Psoas muscle (tissue), 8 donors: ENCODE data around the gene NADSYN1. TPM values are rescaled to one million over a fixed set of nuclear protein-coding genes. Genes with fewer than 3 reads are reported as not detected.

Experiments
- ATAC-seq, 4 donors: fragments of 200-7000 bp; cut with Tn5 transposase; one replicate each; pipeline ENCODE4 v1.9.1; 2020; ENCODE audit warnings: moderate library complexity in 3 of 4, mild to moderate bottlenecking in 2 of 4
- DNase-seq, 2 donors: peaks; one replicate each; pipeline ENCODE4 v3.0.0-alpha.2; 2020
- H3K27ac ChIP-seq: fragments of 200-600 bp; one replicate; pipeline ENCODE4 v1.8.0; 2022
- H3K27me3 ChIP-seq, 3 donors: fragments of 200-600 bp in 1 of 3; one replicate each; pipeline versions ENCODE4 v1.6.1 to v1.8.0; 2013 to 2022; ENCODE audit warnings: low read length in 2 of 3, mild to moderate bottlenecking in 2 of 3, moderate library complexity in 1 of 3; ENCODE audit not compliant: insufficient read depth in 3 of 3
- H3K36me3 ChIP-seq, 2 donors: fragments of 200-600 bp in 1 of 2; one replicate each; pipeline versions ENCODE4 v1.6.1 to v1.8.0; 2013 to 2022; ENCODE audit warnings: low read depth in 1 of 2, mild to moderate bottlenecking in 1 of 2, moderate library complexity in 1 of 2; ENCODE audit not compliant: insufficient read depth in 1 of 2
- H3K4me1 ChIP-seq: fragments of 200-600 bp; one replicate; pipeline ENCODE4 v1.8.0; 2022
- H3K4me3 ChIP-seq: fragments of 200-600 bp; one replicate; pipeline ENCODE4 v1.8.0; 2022; ENCODE audit warnings: mild to moderate bottlenecking
- H3K9me3 ChIP-seq: fragments of 200-600 bp; one replicate; pipeline ENCODE4 v1.8.0; 2022
- CTCF ChIP-seq: fragments of 200-600 bp; IDR thresholded peaks from one replicate; pipeline ENCODE4 v1.8.0; 2022; ENCODE audit warnings: antibody characterized with exemption
- WGBS, 3 donors: extraction: QIAGEN DNeasy Blood & Tissue Kit; methylation state at CpG; one replicate each; pipeline versions ENCODE4 v1.1.6 to v1.1.7; 2013; 5-methylcytosine and 5-hydroxymethylcytosine counted together
- intact Hi-C, 2 donors: fragments of 100-400 bp; cut with DNase I; formaldehyde crosslinking; loops; one replicate each; pipeline versions ENCODE4 v1.11.0 to v1.14.2; 2022
- polyA plus RNA-seq, 3 donors: library from polyadenylated mRNA; stranded (reverse); fragments of 200-250 nt; gene quantifications; one replicate each; pipeline ENCODE4 v1.2.3, GENCODE V29; 2013
- total RNA-seq, 4 donors: library from RNA; stranded (reverse); fragmentation: NEBNext Ultra II Directional in 2 of 4; extraction: Animal tissue kit (Norgen Biotek cat#: 25700) in 2 of 4; gene quantifications; one replicate each; pipeline versions ENCODE4 v1.2.1 to v1.2.4, GENCODE V29; 2021 to 2023
- donor health status: healthy with polysubstance abuse.
- donor health status: DM: no; HTN: no; CAD: no; lungs with moderate emphysema.
- donor health status: Bipolar disorder and iron deficiency.
- donor health status: healthy.
- donor health status: DM: yes; HTN: yes; CAD: no.
- donor health status: DM: no; HTN: no; CAD: no.
- donor health status: DM: no; HTN: no; CAD: no.
- donor health status: DM: yes; HTN: yes; CAD: no.

NADSYN1 gene
- total and polyA plus RNA-seq, 7 donors: 7.8 to 19.3 (median 13.0) TPM

- no peak overlapping the region for H3K4me3 ChIP-seq
- no peaks in the 10 kb centered on the region for H3K9me3 ChIP-seq
- H3K27me3 ChIP-seq: no peaks in the 10 kb centered on the region
- intact Hi-C loops: no loop called here
- no peak overlapping the region for H3K27ac ChIP-seq
- 79 to 81% (median 79%) methylated on average over 13 of the region's 13 CpGs for WGBS, 3 donors
- ATAC-seq (no peak), DNase-seq (no peak)
- peaks cover 10 to 54% of the 10 kb centered on the region in 2 donors for H3K36me3 ChIP-seq
- TF ChIP-seq CTCF: no peak
- H3K4me1 ChIP-seq: no peaks in the 10 kb centered on the region
Observed at GRCh38 chr11:71437879-71438278, 15.1 kb upstream of the NADSYN1 start.

- ATAC-seq: no peak
- no peak for TF ChIP-seq CTCF
- intact Hi-C loops: no loop called here
- Histone ChIP-seq H3K4me1 (no peaks in the 10 kb centered on the region), H3K4me3 (no peak overlapping the region), H3K36me3 (peaks cover 10 to 61% of the 10 kb centered on the region in 2 donors), H3K27me3 (no peaks in the 10 kb centered on the region), H3K27ac (no peak overlapping the region), H3K9me3 (no peaks in the 10 kb centered on the region)
- peak in 1 of 2 donors; percentile 49 for DNase-seq
- 94 to 96% (median 96%) methylated on average over 19 of the region's 19 CpGs for WGBS, 3 donors
Observed at GRCh38 chr11:71438650-71439049, 14.4 kb upstream of the NADSYN1 start.

GRCh38 chr11:71440021-71440755, 12.8 kb upstream of the NADSYN1 start:
- ATAC-seq (no peak), DNase-seq (no peak)
- intact Hi-C loops: no loop called here
- Histone ChIP-seq H3K4me3 (no peak overlapping the region), H3K36me3 (peaks cover 10 to 67% of the 10 kb centered on the region in 2 donors), H3K4me1 (no peaks in the 10 kb centered on the region), H3K27me3 (no peaks in the 10 kb centered on the region), H3K27ac (no peak overlapping the region), H3K9me3 (no peaks in the 10 kb centered on the region)
- 96% methylated on average over 6 of the region's 6 CpGs for WGBS, 3 donors
- TF ChIP-seq CTCF: no peak

GRCh38 chr11:71441251-71441650, 11.8 kb upstream of the NADSYN1 start:
- Histone ChIP-seq H3K27ac (no peak overlapping the region), H3K36me3 (peaks cover 10 to 63% of the 10 kb centered on the region in 2 donors), H3K27me3 (no peaks in the 10 kb centered on the region), H3K4me3 (no peak overlapping the region), H3K4me1 (no peaks in the 10 kb centered on the region), H3K9me3 (no peaks in the 10 kb centered on the region)
- no peak for DNase-seq
- intact Hi-C loops: no loop called here
- no peak for TF ChIP-seq CTCF
- 95 to 98% (median 97%) methylated on average over 11 of the region's 11 CpGs for WGBS, 3 donors
- ATAC-seq: no peak

GRCh38 chr11:71442123-71442522, 10.9 kb upstream of the NADSYN1 start:
- Histone ChIP-seq H3K36me3 (peaks cover 10 to 63% of the 10 kb centered on the region in 2 donors), H3K9me3 (no peaks in the 10 kb centered on the region), H3K4me3 (no peak overlapping the region), H3K27me3 (no peaks in the 10 kb centered on the region), H3K4me1 (no peaks in the 10 kb centered on the region), H3K27ac (no peak overlapping the region)
- 90 to 95% (median 93%) methylated on average over 8 of the region's 8 CpGs for WGBS, 3 donors
- ATAC-seq: no peak
- no peak for DNase-seq
- no peak for TF ChIP-seq CTCF
- intact Hi-C loops: no loop called here
